ENCODE results near the gene ZBTB16.

Gene ZBTB16

DNA sequence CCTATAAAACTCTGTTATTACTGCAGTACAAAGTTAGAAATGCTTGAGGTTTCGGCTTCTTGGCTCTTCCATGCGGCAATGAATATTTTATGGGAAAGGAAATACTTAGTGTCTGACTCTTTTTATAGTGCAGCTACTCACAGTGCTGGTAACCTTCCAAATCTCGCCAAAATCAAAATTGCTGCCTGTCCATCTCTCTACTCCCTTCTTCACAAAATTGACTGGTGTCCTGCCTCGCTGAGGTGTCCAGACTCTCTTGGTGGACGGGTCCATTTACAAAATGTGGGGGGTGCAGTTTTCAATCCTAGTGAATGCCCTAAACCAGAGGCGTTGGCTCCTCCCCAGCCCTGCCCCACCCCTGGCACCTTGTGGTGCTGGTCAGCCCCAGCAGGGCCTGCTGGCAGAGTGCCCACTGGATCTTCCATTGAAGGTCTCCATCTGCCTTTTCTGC is 73.5 kb downstream of the ZBTB16 start:
- DNase-seq: no peak

DNA sequence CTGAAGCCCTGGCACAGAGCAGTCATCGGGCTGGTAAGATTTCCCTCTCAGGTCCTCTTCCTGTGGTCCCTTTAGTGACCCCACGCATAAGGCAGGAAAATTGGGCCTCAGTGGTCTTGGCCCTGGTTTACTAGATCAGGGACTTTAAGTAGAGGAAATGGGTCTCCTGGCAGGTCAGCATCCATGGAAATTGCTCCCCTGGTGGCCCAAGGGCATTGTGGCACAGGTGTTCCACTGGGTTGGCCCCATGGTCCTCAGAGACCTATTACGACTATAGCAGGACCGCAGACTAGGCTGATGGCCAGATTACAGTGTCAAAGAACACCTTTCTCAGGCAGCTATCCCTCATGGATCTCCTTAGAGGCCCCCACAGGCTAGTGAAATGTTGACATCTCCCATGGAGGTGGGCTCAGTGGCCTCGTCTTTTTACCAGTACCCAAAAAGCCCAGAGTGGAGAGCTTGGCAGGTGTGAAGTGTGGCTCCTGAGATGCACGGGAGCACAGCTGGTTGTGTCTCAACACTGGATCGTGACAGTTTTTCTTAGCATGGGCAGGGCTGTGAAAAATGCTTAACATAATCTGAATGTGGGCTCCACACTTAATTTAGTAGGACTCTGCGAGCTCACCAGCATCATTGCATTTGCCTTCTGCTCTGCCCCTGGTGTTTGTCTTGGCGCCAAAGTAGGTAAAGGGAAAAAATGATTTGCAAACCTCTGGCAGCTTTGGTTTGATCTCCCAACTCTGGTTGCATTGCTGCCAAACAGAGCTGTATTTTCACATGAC is 74.2 kb downstream of the ZBTB16 start:
- no peak for DNase-seq

DNA sequence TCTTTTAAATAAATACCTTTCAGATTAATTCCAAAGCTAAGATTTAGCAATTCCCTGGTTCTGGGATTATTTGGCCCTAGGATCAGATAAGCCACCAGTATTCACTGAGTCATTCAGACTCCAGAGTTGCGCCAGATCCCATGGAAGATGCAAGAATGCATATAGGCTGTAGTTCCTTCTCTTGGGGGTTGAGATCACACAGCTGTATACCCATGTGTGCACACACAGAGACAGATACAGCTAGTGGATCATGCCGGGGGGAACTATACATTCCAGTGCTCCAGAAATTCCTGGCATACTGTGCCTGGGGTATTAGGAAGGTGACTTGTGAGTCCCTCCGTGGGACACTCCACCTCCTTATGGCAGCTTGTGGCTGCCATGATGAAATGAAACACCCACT is 75.4 kb downstream of the ZBTB16 start:
- no peak for DNase-seq

DNA sequence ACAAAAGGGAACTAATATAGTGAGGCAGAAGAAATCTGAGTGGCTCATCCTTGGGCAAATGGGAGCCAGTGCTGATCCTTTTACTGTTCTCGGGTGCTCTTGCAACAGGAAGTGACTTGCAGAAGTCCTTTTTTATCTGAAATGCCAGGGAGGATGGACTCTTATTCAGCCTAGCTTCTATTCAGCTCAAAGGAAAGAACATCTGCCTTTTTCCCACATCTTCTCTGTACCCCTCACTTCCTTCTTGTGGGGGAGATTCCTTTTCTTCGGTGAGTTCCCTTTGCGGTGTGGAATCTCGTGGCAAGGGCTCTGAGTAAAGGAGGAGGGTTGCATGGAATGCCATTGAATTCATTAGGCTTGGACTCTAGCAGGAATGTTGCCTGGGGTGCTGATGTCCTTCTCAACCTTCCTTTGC is 76.2 kb downstream of the ZBTB16 start:
- no peak for DNase-seq

DNA sequence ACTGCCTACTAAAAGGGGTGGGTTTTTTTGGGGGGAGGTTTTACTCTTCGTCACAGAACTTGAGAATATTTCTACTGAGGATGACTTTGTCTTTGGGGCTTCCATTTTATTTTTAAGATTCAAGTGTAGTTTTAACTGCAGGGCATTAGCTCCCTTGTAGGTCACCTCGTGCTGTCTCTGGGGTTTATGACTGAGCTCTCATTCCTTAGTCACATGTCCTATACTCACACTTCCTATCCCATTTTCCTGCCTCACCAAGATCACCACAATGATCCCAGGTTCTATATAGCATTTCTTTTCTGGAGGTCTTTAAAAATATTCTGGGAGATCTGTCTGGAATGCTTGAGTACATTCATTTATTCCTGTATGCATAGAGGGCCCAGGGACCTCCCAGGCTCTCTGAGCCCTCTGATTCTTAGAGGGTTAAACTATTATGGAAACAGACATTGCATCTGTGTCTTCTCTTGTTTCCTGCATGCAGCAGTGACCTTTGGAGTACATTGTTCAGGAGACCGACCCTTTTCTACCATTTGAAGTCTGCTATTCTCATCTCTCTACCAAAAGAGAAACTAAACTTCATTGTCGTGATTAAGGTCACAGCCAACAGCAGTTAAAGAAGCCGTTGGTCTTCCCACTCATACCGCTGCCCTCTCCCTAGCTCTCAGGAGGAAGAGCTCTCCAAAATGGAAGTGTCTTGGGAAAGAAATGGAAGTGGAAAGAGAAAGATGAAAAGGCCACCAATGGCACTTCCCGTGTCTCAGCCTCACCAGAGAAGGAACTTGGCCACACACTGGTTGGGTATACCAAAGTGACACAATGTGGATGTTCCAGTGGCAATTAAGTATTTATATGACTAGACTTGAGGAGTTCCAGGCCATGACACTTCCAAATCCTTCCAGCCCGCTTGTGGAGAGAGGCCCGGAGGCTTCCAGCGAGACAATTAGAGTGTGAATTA is 77.5 kb downstream of the ZBTB16 start:
- DNase-seq: no peak

DNA sequence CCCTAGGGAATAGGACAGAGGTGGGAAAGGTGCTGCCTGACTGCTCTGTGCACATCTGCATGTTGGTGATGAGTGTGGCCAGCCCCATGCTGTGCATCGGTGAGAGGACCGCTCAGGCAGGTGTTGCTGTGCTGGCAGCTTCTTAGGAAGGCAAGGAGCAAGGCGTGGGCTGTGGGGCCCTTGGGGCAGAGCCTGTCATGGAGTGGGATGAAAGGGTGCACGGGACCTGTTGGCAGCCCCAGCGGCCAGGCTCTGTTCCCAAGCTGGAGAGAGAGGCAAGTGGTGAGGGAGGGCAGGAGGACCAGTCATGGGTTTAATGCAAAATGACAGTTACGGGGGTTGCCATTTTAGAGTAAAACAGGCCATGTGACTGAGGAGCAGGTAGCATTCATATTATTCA is 78.3 kb downstream of the ZBTB16 start:
- no peak for DNase-seq

DNA sequence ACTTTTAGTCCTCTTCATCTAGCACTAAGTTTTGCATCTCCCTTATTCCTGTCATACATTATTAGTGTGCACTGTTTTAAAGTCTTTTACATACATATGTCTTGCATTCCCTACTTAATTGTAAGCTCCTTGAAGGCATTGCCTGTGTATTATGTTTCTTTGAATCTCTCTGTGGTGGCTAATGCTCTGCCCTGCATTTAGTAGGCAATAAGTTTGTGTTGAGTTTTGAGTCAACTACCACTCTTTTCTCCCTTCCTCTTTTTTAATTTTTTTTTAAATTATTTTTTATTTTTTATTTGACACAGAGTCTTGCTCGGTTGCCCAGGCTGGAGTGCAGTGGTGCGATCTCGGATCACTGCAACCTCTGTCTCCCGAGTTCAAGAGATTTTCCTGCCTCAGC is 78.9 kb downstream of the ZBTB16 start:
- DNase-seq: no peak

DNA sequence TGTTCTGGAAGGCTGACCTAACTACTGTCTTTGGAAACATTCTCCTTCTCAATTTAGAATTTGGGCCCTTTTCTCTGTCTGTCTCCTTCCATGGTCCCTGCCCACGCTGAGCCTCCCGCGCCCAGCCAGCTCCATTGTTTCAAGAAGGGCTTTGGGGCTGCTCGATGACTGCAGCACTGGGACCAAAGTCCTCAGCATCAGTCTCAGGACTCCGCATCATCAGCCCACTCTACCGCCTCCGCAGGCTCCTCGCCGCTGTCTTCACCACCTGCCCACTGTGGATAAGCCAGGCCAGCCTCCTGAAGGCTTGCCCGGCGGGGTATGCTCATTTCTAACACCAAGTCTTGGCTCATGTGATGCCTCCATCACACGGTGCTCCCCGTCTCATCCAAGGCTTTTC is 81.3 kb downstream of the ZBTB16 start:
- no peak for DNase-seq

DNA sequence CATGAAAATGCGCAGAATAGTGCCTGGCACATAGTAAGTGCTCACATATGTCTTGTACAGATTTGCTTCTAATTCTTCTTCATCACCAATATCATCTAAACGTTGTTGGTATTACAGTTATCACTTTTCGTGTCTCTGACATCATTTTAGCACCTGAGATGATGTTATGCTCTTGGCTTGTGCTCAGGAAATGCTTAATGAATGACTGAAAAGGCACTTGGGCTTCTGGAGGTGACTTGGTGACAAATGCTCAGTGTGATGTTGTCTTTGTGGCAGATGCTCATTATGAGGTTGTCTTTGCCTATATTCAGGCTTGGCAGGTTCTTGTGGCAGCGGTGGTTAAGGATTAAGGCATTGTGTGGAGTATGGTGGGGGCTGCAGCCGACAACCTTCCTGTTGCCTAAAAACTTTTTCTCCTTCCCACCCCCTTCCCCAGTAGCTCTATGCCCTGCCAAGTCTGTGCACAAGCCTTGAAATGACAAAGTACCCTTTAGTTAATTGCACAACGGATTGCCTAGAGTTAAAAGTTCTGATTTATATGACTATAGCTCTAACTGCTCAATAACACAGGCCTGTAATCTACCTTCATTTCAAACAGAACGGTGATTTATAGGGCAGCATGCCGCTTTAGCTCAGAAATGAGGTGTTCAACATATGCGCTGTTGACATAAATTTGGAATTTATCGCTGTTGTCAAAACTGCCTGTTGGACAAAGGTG is 82.5 kb downstream of the ZBTB16 start:
- DNase-seq: no peak

DNA sequence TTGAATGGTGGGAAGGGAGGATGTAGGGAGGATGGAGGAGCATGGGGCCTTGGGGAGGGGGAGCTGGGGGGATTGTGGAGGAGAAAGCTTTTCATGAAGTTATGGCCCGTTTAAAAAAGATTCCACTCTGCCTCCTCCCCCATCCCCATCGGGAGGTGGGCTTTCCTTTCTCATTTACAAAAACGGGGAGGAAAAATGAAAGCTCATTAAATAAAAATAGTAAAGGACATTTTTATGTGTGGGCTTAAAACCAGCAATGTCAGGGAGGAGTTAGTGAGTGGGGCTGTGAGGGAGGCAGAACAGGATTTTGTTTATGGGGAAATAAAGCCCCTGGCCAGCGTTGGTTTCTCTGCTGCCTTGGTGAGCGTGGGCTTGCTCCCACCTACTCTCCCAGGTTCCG is 83.2 kb downstream of the ZBTB16 start:
- no peak for DNase-seq

DNA sequence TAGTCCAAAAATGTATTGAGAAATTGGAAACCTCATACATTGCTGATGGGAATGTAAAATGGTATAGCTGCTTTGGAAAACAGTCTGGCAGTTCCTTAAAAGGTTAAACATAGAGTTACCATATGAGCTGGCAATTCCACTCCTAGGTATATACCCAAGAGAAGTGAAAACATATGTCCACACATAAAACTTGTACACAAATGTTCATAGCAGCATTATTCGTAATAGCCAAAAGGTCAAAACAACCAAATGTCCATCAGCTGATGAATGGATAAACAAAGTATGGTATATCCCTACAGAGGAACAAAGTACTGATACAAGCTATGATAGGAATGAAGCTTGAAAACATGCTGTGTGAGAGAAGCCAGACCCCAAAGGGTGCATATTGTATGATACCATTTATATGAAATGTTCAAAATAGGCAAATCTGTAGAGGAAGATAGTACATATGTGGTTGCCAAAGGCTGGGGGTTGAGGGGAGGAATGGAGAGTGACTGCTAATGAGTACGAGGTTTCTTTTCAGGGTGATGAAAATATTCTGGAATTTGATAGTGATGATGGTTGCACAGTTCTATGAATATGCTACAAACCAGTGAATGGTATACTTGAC is 85.8 kb downstream of the ZBTB16 start:
- DNase-seq: no peak

DNA sequence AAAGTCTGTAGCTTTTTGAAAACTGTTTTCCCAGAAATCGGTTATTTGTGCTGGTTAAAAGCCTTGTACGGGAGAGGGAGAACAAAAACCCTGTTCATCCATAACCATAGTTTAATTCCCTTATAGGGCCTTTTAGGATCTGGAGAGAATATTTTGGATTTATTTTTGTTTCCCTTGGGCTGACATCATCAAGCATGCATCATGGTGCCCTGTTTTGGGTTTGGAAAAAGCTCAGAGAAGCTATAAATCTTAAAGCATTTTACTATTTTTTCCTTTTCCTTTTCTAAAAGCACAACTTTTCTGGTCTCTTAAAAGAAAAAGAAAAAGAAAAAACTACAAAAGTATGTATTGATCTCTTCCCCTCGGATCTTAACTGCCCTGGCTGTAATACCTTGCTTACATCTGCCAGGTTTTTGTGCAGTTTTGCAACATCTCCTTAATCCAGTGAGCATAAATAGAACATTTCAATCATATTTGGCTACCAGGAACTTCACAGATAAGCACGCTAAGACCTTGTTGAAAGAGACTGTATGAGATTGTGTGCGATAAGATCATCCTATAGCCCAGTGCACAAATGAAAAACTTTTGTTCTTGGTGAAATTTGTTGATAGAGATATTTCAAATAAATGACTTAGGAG is 88.0 kb downstream of the ZBTB16 start:
- DNase-seq: no peak

DNA sequence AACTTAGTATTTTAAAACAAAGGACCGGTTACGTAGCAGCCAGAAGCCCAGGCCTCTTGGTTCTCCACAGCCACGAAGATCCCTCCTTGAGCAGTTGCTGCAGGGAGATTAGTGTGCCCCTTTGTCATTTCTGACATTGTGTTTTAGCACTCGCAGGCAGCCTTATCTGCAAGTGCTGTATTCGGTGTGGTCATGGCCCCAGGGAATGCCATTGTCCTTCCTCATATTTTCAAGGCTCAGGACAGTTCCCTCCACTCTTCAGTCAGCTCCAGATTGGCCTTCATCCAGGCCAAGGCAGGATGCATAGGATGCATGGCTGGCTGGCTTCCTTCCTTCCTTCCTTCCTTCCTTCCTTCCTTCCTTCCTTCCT is 88.5 kb downstream of the ZBTB16 start:
- DNase-seq: no peak

DNA sequence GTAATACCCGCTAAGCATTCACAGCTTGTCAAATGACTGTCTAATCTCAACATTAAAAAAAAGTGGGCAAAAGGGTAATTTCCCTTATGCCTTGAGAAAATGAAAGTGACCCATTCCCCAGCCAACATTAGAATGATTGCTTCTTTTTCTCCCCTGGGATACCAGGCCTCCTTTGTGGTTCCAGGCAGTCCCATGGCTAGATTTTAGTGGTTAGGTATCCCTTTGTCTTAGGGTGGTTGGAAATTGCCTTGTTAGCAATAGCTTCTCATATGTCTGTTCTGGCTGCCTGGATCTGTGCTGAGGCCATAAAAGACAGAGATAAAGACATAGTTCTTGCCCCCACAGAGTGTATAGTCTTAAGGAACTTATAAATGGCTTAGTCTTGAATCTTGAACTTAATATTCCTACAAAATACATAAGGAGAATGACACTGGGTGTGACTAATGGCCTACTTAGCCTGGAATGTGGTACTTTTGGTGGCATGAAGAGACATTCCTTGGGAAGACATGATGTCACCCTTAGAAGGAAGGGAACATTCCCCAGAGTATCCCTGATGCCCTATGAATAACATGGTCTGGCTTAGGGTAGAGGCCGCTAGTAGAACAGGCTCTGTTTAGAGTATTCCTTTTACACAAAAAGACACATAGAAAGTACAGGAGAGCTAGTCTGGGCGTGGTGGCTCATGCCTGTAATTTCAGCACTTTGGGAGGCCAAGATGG is 90.3 kb downstream of the ZBTB16 start:
- no peak for DNase-seq

DNA sequence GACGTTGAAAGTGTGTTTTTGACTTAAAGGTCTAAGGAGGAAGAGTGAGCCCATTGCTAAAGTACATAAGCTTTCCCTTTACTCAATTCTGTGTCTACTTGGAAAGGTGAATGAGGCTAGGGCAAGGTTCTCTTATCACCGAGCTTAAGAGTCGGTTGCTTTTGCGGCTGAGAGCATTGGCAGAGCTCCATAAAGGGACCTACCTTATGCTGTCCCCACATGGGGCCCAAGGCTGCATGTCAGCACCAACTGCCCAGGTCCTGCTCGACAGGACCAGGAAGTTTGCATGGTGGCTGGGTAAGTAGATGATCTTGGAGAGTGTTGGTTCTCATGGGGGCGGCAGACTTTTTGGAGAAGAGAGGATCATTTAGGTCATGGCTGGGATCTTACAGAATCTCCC is 91.2 kb downstream of the ZBTB16 start:
- DNase-seq: no peak

DNA sequence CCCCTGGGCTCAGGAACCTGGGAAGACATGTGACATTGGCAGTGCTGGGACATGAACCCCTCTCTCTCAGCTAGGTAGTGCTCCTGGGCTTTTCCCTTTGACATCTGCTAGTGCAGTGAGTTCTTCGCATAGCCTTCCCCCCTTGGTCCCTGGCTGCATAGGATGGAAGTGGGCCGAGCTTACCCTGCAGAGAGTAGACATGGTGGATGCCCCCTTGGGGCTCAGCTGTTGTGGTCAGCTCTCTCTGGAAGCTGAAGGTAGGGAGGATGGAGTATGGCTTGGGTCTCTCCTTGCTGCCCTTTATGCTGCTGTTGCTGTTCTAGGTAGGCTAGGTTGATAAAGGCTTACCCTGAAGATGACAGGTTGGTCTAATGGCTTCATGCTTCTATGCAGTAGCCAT is 92.1 kb downstream of the ZBTB16 start:
- no peak for DNase-seq

DNA sequence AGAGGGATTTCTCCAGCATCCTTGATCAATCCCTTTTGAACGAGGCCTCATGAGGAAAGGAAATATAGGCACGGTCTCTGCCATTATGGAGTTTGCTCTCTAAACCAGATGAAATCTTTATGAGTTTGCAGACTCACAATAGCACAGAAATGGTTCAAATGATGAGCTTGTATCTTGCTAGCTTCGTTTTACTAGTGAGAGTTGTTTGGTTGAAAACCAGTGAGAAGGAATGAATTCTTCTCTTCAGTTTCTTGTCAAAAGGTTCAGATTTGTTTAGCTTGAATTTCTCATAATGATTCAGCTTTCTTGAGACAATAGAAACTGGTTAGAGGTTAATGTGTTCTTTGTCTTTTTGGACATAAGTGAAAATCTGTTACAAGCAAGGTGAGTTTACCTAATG is 92.7 kb downstream of the ZBTB16 start:
- DNase-seq: no peak

DNA sequence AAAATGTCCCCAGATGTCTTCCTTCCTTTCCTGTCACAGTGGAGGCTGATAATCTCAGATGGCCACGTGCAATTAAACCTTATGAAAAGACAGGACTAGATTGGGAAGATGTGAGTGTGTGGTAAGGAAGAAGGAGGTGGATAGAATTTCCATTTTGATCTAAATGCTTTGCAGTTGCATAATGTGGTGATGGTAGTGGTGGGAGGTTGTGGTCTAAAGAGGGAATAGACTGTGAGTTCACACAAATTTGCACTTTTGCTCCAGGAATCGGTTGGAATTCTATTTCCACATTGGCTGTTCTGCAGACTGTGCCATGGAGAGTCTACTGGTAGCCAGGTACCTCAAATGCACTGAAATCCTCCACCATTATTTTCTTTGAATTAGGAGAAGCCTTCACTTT is 93.3 kb downstream of the ZBTB16 start:
- DNase-seq: no peak

DNA sequence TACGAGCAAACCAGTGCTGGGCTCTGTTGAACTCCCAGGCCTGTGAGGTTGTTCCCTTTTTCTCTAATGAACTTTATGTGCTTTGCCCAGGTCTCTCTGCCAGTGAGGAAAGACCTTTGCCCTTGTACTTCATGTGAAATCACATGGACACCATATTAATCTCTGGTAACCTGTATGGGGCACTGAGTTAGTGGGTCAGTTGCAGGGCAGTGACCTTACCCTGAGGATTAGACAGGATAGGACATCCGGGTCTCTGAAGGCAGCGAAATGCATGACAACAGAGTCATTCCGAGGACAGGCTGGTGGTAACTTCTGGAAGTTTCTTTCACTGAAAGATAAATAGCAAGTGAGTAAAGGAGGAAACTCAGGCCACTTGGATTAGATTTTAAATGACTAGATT is 93.7 kb downstream of the ZBTB16 start:
- DNase-seq: no peak

DNA sequence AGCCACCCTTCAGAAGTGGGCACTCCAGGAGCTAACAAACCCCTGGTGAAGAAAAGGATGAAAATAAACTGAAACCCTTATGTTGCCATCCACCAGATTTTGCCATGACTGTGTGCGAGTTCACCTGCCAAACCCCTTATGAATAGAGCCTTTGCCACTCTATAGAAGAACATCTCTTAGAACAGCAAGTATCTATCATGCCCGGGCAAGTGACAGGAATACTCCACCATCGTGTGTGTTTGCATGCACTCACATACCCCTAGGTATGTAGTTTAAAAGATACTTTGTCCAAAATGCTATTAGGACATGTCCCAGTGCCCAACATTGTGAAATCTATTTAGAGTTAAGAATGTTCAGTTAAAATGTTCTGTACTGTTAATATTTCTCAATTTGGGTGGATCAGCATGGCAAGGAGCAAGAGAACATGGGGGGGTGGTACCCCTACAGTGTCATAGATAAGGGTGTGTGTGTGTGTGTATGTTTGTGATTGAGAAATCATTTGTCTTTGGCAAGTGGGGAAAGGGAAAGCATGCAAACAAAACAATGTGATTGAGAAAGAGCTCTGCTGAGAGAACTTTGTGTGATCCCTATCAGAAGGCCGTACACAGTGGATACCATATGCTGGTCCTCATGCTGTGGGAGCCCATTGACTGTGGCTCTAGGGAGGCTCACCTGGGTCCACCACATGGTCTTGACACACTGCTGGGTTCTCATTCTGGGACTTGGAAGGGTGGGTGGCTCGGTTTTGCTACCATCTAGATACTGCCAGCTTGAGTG is 94.9 kb downstream of the ZBTB16 start:
- DNase-seq: no peak

DNA sequence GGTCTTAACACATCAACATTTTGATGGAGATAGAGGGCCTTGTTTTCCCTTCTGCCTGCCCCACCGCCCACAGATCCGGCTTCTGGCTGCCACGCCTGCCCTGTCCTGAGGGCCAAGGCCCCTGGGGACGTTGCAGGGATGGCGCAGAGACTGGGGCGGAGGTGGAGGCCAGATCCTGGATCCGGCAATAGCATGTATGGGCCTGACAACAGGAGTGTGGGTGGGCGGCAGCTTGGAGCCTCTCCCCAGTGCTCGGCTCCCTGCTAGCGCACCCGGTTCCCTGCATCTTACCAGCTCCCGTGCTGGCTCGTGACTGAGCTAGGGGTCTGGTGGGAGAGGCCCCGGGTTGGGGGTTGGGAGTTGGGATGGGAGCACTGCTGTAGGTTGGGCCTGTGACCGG is 95.6 kb downstream of the ZBTB16 start:
- no peak for DNase-seq

All from activated effector memory CD4-positive, alpha-beta T cell treated with Interleukin-2 at 50 U/mL for 16 hours (primary cell).